Fibroblast of pulmonary artery (primary cell): ENCODE data around the gene MBD4.
"Not testable (repeated sequence)": the region's sequence is repeated elsewhere in the genome, so short reads cannot be mapped to it uniquely, and the experiment has no call there.

Source experiments
- DNase-seq: peaks from one replicate; pipeline ENCODE4 v3.0.0-alpha.2; 2010; ENCODE audit warnings: low read depth
- H3K4me3 ChIP-seq: replicated peaks from 2 replicates; pipeline ENCODE4 v1.5.1; 2011; ENCODE audit warnings: low read depth, mild to moderate bottlenecking, control low read depth, low read length, moderate library complexity
- CTCF ChIP-seq: IDR thresholded peaks from 2 replicates; pipeline ENCODE4 v1.5.1; 2011; ENCODE audit warnings: mild to moderate bottlenecking, control low read depth, low read length, inconsistent platforms; ENCODE audit errors: missing control alignments

The MBD4 gene

GRCh38 chr3:129399895-129400357, 39.8 kb downstream of the MBD4 start:
- TF ChIP-seq CTCF, result no peak
- H3K4me3 ChIP-seq, result no peak overlapping the region
- peak; percentile 38 for DNase-seq

- TF ChIP-seq CTCF, result peak; percentile 83
- peak; percentile 98 for DNase-seq
- peak overlapping the region; percentile 92 for H3K4me3 ChIP-seq
Measured at GRCh38 chr3:129399145-129399894, 40.4 kb downstream of the MBD4 start.

GRCh38 chr3:129398803-129399144, 41.0 kb downstream of the MBD4 start:
- TF ChIP-seq CTCF, result no peak
- H3K4me3 ChIP-seq, result peak overlapping the region; percentile 92
- DNase-seq, result no peak

GRCh38 chr3:129393760-129394564, 45.8 kb downstream of the MBD4 start:
- H3K4me3 ChIP-seq, DNase-seq: not testable (repeated sequence)

GRCh38 chr3:129393271-129393670, 46.5 kb downstream of the MBD4 start:
- TF ChIP-seq CTCF, result no peak
- no peak for DNase-seq
- no peak overlapping the region for H3K4me3 ChIP-seq

GRCh38 chr3:129392106-129392887, 47.5 kb downstream of the MBD4 start:
- DNase-seq, H3K4me3 ChIP-seq: not testable (repeated sequence)

- not testable (repeated sequence) for H3K4me3 ChIP-seq, DNase-seq
Measured at GRCh38 chr3:129391583-129391982, 48.2 kb downstream of the MBD4 start.

- DNase-seq, result no peak
- no peak overlapping the region for H3K4me3 ChIP-seq
- no peak for TF ChIP-seq CTCF
Measured at GRCh38 chr3:129389572-129389937, 50.2 kb downstream of the MBD4 start.

- peak; percentile 76 for DNase-seq
- H3K4me3 ChIP-seq, result not testable (repeated sequence)
Measured at GRCh38 chr3:129388791-129389571, 50.8 kb downstream of the MBD4 start.
